Neuron (in vitro differentiated cells): ENCODE measurements around the gene MLN.

ENCODE experiments used
- H2AFZ ChIP-seq: one replicate; pipeline ENCODE4 v1.6.1; 2013; ENCODE audit warnings: low read depth, mild to moderate bottlenecking, inconsistent platforms, low read length, moderate library complexity
- H3K27me3 ChIP-seq: one replicate; pipeline ENCODE4 v1.6.1; 2013; ENCODE audit warnings: low read length; ENCODE audit not compliant: insufficient read depth
- H3K36me3 ChIP-seq: one replicate; pipeline ENCODE4 v1.6.1; 2013; ENCODE audit warnings: low read length; ENCODE audit not compliant: insufficient read depth
- H3K4me1 ChIP-seq: one replicate; pipeline ENCODE4 v1.6.1; 2013; ENCODE audit warnings: low read length; ENCODE audit not compliant: insufficient read depth
- H3K4me3 ChIP-seq: 2 replicates; pipeline ENCODE4 v1.5.1; 2013; ENCODE audit warnings: mild to moderate bottlenecking, low read length, moderate library complexity
- H3K9me3 ChIP-seq: one replicate; pipeline ENCODE4 v1.6.1; 2013; ENCODE audit warnings: low read length

The MLN gene

DNA sequence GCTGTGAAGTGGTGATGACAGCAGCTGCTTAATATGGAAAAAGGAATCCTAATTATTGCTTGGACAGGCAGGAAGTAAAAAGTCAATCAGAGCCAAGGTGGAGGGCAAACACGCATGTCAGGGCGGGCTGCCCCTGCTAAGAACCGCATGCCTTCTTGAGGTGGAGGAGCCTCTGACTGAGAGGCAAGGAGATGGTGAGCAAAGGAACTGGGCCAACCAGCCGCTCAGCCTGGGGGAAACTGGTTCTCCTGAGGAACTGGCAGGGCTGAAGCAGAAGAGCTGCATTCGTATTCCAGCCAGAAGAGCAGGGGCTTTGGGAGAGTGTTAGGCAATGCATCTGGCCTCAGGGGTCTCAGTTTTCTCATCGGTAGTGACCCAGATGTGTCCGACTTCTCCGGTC is 13.1 kb upstream of the MLN start:
- peaks cover 2% of the 10 kb centered on the region for H3K27me3 ChIP-seq
- H2AFZ ChIP-seq, result no peak overlapping the region
- no peaks in the 10 kb centered on the region for H3K4me1 ChIP-seq
- no peak overlapping the region for H3K4me3 ChIP-seq
- no peaks in the 10 kb centered on the region for H3K9me3 ChIP-seq
- no peaks in the 10 kb centered on the region for H3K36me3 ChIP-seq

GRCh38 chr6:33815854-33816253 is 12.1 kb upstream of the MLN start:
- Histone ChIP-seq H3K27me3 (peaks cover 4% of the 10 kb centered on the region), H3K9me3 (no peaks in the 10 kb centered on the region), H3K4me1 (no peaks in the 10 kb centered on the region), H3K4me3 (no peak overlapping the region), H3K36me3 (no peaks in the 10 kb centered on the region), H2AFZ (peak overlapping the region; percentile 40)

DNA sequence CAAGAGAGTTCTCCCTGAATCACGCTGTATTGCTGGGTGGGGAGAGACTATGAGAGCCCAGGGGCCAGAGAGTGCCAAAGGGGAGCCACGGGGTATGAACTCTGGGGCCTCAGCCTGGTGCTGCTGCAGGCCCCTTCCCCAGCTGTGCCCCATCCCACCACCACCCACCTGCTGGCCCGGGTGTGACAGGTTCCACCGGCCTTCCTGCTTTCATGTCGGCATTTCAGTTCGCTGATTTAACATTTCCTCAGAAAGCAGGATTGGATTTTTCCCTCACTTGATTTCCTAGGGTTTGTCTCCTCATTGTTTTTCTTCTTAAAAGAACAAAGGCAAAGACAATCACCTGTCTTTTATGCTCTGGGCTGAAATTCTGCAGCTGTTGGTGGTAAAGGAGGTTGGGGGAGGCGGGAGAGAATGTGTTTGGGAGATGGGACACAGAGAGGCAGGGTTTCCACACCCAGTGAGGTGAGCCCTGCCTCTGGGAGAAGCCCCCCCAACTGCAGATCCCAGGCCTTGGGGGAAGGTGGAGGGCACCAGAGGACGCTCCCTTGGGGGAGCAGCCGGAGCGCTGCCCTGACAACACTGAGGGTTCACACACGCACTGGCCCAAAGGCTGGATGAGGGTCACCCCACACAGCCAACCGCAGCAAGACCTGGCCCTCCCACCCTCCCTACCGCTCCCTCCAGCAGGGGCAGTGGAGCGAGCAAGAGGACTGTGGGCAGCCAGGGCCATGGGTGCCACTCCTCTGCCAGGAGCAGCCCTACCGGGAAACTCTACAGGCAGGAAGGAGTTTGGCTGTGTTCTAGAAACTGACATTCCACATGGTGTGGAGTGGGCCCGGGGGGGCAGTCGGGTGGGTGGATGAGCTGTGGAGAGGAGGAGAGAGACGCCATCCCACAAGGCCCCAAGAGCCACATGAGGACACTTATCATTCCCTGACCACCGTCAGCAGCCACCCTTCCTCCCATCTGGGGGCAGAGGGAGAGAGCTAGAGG is 10.5 kb upstream of the MLN start:
- peaks cover 11% of the 10 kb centered on the region for H3K27me3 ChIP-seq

DNA sequence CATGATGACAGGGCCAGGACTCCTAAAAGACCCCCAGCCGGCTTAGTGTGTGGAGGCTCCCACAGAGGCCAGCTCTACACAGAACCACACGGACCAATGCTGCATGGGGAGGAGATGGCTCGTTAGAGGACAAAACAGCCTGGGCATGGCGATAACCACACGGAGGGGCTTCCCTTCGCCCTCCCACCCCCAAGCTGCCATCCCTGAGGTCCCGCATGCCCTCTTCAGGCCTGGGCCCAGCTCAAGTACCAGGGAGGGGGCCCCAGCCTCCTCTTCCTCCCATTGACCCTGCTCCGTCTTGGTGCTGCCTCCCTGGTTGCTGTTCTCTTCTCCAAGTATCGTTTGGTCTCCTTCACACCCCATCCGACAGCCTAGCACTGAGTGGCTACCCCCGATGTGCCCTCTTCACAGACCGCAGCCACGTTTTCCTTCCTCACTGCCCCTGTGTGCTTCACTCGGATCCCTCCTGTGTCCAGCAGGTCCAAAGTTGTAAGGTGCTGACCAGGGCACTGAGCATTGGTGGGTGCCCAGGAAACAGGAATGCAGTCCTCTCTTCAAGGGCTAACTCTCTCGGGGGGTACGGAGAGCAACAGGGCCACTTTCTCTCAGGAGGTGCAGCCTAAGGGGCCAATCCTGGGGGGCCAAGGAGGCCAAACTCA is 9.6 kb upstream of the MLN start:
- H3K4me1 ChIP-seq, result peaks cover 11% of the 10 kb centered on the region
- H3K4me3 ChIP-seq, result no peak overlapping the region
- H3K9me3 ChIP-seq, result no peaks in the 10 kb centered on the region
- H3K36me3 ChIP-seq, result no peaks in the 10 kb centered on the region
- H2AFZ ChIP-seq, result no peak overlapping the region
- H3K27me3 ChIP-seq, result peaks cover 17% of the 10 kb centered on the region

More for the DNA sequence above, 10.5 kb upstream of the MLN start:
- H3K36me3 ChIP-seq, result no peaks in the 10 kb centered on the region
- no peak overlapping the region for H3K4me3 ChIP-seq
- H3K4me1 ChIP-seq, result peaks cover 3% of the 10 kb centered on the region
- H3K9me3 ChIP-seq, result no peaks in the 10 kb centered on the region
- H2AFZ ChIP-seq, result no peak overlapping the region

GRCh38 chr6:33812669-33813068 is 8.9 kb upstream of the MLN start:
- Histone ChIP-seq H3K4me3 (no peak overlapping the region), H3K36me3 (no peaks in the 10 kb centered on the region), H3K4me1 (peaks cover 15% of the 10 kb centered on the region), H3K27me3 (peaks cover 21% of the 10 kb centered on the region), H2AFZ (no peak overlapping the region), H3K9me3 (no peaks in the 10 kb centered on the region)

DNA sequence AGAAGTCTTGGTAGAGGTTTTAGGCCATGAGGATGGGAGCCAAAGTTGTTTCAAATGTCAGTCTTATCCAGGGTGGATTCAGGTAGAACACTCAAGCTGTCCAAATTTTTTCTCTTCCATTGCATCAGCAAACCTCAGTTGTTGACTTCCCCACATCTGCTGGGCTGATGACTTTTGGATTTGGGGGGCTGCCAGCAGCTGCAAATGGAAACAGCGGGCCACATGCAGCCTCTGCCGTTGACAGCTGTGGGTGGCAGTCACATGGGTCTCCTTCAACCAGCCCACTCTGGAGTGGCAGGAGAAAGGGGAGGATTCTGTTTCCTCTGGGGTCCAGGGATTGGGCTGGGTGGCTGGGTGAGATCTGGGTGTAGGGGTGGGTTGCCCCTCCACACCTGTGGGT is 5.8 kb upstream of the MLN start:
- no peak overlapping the region for H2AFZ ChIP-seq
- no peak overlapping the region for H3K4me3 ChIP-seq
- H3K27me3 ChIP-seq, result peaks cover 28% of the 10 kb centered on the region
- H3K36me3 ChIP-seq, result no peaks in the 10 kb centered on the region
- H3K9me3 ChIP-seq, result no peaks in the 10 kb centered on the region
- peaks cover 15% of the 10 kb centered on the region for H3K4me1 ChIP-seq

DNA sequence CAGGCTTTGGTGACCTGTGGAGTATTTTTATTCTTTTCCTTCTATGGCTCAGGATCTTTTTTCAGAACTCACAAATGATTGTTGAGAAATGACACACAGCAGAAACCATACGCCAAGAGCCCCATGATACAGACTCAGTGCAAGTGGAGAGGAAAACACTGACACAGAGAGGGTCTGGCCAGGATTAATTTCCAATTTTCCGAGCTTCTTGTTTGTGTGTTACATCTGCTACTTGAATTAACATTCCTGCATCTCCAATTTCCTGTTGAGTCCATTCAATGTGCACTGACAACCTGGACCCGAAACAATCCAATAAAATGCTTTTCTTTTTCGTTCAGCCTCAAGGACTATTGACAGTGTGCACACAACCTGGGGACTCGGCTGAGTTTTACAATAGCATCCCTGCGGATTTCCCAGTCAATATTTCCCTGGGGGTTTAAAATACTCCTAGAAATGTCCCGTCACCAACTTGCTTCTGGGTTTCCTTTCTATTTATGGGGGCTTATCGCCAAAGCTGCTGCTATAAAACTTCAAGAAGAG is 4.9 kb upstream of the MLN start:
- peaks cover 15% of the 10 kb centered on the region for H3K4me1 ChIP-seq
- H3K4me3 ChIP-seq, result no peak overlapping the region
- peaks cover 33% of the 10 kb centered on the region for H3K27me3 ChIP-seq
- H2AFZ ChIP-seq, result no peak overlapping the region
- H3K9me3 ChIP-seq, result no peaks in the 10 kb centered on the region
- H3K36me3 ChIP-seq, result no peaks in the 10 kb centered on the region

DNA sequence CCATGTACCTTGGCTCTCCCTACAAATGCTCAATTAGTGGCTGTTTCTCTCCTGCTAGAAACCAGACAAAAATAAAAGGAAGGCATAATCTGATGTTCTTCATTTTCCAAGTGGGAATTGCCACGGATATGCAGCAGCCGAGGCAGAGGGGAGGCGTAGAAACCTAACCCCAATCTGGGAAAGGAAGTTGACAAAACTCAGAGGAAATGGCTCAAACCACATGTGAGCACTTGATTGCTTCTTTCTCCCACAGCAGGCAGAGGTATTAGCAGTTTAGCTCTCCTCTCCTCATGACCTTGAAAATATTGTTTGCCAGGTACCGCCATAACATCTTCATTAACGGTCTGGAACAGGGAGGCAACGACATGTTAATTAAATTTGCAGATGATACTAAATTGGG is 3.8 kb upstream of the MLN start:
- H3K27me3 ChIP-seq, result peaks cover 33% of the 10 kb centered on the region
- H2AFZ ChIP-seq, result no peak overlapping the region
- peaks cover 16% of the 10 kb centered on the region for H3K4me1 ChIP-seq
- no peak overlapping the region for H3K4me3 ChIP-seq
- no peaks in the 10 kb centered on the region for H3K36me3 ChIP-seq
- no peaks in the 10 kb centered on the region for H3K9me3 ChIP-seq

DNA sequence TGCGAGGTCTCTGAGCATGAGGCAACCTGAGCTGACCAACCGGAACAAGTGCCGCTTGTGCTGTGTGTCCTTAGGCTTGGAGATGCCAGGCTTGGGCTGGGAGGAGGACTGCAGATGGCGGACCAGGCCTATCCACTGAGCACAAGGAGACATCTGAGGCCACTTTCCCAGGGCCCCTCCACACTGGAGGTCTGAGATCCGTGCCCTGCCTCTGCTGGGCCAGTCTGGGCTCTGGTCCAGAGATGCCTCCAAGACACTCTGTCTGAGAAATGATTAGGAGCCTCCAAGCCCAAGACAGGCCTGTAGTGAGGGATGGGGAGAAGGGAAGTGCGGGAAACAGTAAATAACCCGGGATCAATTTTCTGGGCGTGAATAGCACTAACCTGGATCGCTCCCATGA is 3.0 kb upstream of the MLN start:
- no peak overlapping the region for H2AFZ ChIP-seq
- H3K36me3 ChIP-seq, result no peaks in the 10 kb centered on the region
- H3K27me3 ChIP-seq, result peaks cover 31% of the 10 kb centered on the region
- no peak overlapping the region for H3K4me3 ChIP-seq
- H3K4me1 ChIP-seq, result peaks cover 21% of the 10 kb centered on the region
- H3K9me3 ChIP-seq, result no peaks in the 10 kb centered on the region

GRCh38 chr6:33802186-33802958 is 1.4 kb downstream of the MLN start:
- H2AFZ ChIP-seq, result no peak overlapping the region
- H3K9me3 ChIP-seq, result no peaks in the 10 kb centered on the region
- H3K27me3 ChIP-seq, result peaks cover 9% of the 10 kb centered on the region
- peaks cover 15% of the 10 kb centered on the region for H3K4me1 ChIP-seq
- H3K4me3 ChIP-seq, result no peak overlapping the region
- H3K36me3 ChIP-seq, result no peaks in the 10 kb centered on the region

GRCh38 chr6:33801611-33802010 is 2.2 kb downstream of the MLN start:
- peaks cover 19% of the 10 kb centered on the region for H3K4me1 ChIP-seq
- H2AFZ ChIP-seq, result no peak overlapping the region
- peaks cover 7% of the 10 kb centered on the region for H3K27me3 ChIP-seq
- H3K36me3 ChIP-seq, result no peaks in the 10 kb centered on the region
- no peaks in the 10 kb centered on the region for H3K9me3 ChIP-seq
- H3K4me3 ChIP-seq, result no peak overlapping the region

- H3K4me3 ChIP-seq, result no peak overlapping the region
- no peaks in the 10 kb centered on the region for H3K9me3 ChIP-seq
- H3K36me3 ChIP-seq, result no peaks in the 10 kb centered on the region
These were observed 3.4 kb downstream of the MLN start for GRCh38 chr6:33800248-33800969.

More at GRCh38 chr6:33800248-33800969, 3.4 kb downstream of the MLN start:
- no peak overlapping the region for H2AFZ ChIP-seq
- peaks cover 19% of the 10 kb centered on the region for H3K4me1 ChIP-seq
- peaks cover 7% of the 10 kb centered on the region for H3K27me3 ChIP-seq
